G401 (cell line): ENCODE results near the gene SCRN1. TPM values are rescaled to one million over a fixed set of nuclear protein-coding genes. Genes with fewer than 3 reads are reported as not detected.
A peak's percentile ranks its signal among the peaks of the same experiment; 100 is the strongest.
"Not testable (repeated sequence)": the region's sequence is repeated elsewhere in the genome, so short reads cannot be mapped to it uniquely, and the experiment has no call there.

ENCODE experiments used
- DNase-seq: peaks from one replicate; pipeline ENCODE4 v3.0.0-alpha.2; 2015; ENCODE audit warnings: low spot score
- in situ Hi-C: cut with HindIII; loops from 2 replicates; pipeline ENCODE4 v1.10.0; 2016; ENCODE audit warnings: low sequenced_read_pairs, mixed read lengths
- total RNA-seq: library from RNA; depleted of rRNA; stranded (reverse); fragments of >200 nt; shearing (Covaris generic); gene quantifications from 2 replicates; pipeline ENCODE4 v1.2.3, GENCODE V29; 2014

Gene SCRN1
- total RNA-seq, 1 experiment from 2014 or later, result 101 TPM

DNA sequence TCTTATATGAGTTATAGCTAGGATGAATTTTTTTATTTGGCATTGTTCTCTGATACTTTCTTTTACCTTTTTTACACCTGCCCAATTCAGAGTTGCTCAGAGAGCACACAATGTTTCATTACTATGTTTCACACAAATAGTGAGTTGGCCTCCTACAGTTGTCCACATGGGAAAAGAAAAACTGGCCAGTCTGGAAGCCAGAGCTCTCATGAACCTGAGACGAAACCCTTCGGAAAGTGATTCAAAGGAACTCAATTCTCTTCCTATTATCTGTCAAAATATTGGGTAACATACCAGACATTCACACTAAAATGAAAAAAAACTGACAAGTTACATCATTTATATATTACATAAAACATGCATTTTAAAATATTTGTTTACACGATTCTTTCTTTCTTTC lies 15.3 kb downstream of the SCRN1 start:
- in situ Hi-C loops, result no loop called here
- DNase-seq, result peak; percentile 69

DNA sequence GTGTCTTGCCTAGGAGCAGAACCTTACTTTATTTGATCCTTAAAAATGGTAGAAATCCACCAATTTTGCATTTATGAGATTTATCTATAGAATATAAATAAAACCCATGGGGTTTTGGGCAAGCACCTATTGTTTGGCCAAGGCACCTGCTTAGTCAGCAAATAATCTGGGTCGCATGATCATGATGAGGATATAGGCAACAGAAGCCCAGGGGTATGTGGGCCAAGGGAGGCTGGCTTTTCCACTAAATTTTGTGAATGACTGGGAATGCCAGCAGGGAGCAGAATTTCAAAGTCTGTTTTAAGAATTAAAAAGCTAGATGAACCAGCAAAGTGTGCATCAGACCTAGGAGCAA lies 17.3 kb downstream of the SCRN1 start:
- in situ Hi-C loops, result no loop called here
- no peak for DNase-seq

DNA sequence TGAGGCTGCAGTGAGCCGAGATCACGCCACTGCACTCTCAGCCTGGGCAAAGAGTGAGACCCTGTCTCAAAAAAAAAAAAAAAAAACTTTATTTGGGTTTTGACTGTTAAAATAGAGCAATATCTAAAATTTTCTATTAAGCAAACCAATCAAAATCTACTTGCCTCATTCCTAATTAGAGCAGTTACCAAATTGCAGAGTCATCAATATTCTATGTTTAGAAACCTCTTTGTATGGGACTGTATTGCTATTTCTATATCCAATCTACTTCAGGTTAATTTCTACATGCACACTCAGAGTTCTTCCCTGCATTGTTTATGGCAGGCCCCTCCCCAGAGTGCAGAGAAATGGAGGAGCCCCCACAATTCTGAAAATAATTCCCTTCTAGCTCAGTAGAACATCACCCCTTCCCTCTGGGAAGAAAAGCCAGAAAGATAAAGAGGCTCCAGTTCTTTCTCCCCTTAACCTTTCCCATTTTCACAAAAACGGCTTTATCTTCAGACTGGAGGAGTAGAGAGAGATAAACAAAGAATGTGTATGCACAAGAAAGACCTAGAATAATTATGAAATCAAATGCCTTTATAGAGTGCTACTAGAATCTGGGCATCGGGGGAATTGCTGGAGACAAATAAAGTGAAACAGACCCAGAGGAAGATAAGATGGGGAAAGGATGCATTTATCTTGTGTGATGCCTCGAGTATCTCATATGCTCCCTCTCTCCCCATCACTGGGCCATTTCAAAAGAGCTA lies 17.9 kb downstream of the SCRN1 start:
- in situ Hi-C loops, result no loop called here

DNA sequence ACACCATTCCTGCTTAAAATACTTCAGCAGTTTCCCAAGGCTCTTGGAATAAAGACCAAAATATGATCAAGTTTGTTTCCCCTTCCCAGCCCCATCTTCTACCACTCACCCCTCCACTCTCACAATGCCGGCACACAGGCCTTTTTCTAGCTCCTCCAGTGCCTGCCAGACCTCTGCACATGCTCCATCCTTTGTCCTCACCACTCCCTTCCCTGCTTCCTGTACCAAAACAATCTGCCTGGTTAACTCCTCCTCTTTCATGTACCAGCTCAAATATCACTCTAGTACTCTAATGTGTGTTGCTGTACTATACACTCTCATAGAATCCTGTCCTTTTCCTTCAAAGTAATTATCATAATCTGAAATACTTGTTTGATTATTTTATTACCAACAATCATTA lies 19.4 kb downstream of the SCRN1 start:
- peak; percentile 66 for DNase-seq
- in situ Hi-C loops, result no loop called here

More for the DNA sequence above, 17.9 kb downstream of the SCRN1 start:
- DNase-seq, result no peak

DNA sequence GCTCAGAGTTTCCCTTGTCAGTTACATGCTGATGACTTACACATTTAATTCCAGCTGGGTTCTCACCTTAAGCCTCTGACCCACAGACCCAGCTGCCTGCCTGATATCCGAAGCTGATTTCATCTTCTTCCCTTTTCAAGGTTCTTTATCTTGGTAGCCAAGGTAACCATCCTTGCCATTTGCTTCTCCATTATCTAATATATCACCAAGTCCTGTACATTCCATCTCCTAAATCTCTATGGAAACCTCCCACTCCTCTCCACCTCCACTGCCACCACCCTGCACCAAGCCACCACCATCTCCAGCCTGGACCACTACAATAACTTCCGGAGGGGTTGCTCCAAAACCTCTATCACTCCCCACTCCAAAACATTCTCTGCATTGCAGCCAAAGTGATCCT lies 19.9 kb downstream of the SCRN1 start:
- in situ Hi-C loops, result no loop called here

DNA sequence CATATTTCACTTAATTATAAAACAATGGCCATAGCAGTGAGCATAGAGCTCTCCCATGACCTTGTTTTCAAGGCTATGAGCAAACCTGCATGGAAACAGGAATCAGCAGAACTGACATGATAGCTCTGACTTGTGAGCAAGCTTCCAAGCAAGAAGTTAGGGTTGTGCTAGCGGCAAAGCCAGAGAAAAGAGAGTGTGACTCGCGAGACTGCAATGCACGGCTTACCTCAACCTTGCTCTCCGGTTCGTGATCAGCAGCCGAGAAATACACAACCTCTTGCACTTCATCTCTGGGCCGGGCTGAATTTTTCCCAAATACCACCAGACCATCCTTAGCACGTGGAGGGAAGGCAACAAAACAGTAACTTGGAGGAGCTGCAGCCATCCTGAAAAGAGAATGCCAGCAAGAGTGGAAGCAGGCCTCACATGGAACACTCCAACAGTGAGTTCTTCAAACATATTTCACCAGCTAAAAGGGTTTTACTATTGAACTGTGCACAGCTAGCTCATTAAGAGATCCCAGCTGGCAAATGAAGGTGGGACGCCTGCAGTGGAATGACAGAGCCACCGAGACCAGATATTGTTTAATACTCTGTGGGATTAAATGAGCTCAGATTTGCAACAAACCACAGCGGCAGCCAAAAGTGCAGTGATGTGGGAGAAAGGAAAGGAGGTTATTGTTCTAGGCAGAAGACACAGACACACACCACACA lies 20.8 kb downstream of the SCRN1 start:
- in situ Hi-C loops, result no loop called here
- peak; percentile 90 for DNase-seq

More for the DNA sequence above, 19.9 kb downstream of the SCRN1 start:
- no peak for DNase-seq

DNA sequence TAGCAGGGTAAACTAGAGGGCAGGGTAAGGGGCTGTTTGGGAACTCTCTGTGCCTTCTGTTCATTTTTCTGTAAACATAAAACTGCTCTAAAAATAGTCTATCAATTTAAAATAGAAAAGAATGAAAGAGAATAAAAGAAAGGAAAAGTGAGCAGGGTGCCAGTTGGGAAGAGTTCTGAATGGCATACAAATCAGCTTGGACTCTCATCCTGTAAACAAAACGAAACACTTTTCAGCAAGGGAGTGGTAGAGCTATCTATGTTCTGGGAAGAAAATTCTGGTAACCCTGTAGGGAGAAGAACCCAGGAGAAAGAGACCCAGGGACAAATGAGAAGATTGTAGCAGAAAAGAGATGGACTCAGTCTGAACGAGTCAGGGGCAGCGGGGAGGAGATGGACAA lies 24.6 kb downstream of the SCRN1 start:
- no peak for DNase-seq
- in situ Hi-C loops, result no loop called here

DNA sequence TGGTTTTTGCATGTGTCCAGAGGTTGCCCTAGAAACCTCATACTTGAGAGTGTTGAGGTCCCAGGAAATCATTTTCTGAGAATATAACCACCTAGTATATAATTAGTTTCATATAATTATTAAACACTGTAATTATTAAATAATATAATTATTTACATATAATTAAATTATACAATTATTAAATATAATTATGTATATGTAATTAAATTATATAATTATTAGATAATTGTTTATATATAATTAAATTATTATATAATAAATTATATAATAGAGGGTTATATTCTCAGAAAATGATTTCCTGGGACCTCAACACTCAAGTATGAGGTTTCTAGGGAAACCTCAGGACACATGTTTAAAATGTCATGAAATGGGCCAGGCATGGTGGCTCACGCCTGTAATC lies 27.6 kb downstream of the SCRN1 start:
- in situ Hi-C loops, result no loop called here
- DNase-seq, result no peak

DNA sequence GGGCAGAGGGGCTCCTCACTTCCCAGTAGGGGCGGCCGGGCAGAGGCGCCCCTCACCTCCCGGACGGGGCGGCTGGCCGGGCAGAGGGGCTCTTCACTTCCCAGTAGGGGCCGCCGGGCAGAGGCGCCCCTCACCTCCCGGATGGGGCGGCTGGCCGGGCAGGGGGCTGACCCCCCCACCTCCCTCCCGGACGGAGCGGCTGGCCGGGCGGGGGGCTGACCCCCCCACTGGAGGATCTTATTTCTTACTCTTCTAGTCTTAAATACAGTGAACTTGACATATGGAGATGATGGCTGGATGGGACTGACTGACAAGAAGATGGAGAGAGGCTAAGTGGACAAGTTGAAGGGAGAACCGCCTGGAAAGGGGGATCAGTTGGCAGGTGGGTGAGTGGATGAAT lies 28.0 kb downstream of the SCRN1 start:
- in situ Hi-C loops, DNase-seq: not testable (repeated sequence)

DNA sequence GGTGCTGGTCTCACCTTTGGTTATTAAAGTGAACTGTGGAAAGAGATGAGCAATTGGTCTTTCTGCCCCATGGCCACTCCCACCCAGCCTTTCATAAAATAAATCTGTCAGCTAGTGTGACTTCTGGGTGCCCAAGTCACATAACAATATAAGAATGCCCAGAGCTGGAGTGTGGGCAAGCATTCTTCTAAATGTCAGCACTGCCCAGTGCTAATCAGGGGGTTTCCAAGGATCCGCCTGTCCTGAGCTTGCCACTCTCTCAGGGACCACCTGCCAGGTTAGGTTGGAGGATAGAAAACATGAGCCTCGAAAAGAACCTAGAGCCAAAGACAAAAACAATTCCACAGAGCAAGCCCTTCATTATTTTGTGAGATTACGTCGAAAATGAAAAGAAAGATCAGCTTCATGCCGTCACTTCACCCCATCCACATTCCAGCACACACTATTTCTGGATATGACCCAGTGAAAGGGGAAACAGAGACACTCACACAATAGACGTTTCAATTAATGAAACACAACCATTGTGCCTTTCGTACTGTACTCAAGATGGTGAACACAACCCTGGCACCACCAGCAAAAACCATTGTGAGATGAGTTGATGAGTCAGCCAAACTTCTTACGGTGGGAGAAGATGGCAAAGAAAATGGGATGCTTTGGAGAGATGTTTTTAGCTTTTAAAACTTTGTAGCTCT lies 30.8 kb downstream of the SCRN1 start:
- in situ Hi-C loops, result no loop called here
- DNase-seq, result no peak

DNA sequence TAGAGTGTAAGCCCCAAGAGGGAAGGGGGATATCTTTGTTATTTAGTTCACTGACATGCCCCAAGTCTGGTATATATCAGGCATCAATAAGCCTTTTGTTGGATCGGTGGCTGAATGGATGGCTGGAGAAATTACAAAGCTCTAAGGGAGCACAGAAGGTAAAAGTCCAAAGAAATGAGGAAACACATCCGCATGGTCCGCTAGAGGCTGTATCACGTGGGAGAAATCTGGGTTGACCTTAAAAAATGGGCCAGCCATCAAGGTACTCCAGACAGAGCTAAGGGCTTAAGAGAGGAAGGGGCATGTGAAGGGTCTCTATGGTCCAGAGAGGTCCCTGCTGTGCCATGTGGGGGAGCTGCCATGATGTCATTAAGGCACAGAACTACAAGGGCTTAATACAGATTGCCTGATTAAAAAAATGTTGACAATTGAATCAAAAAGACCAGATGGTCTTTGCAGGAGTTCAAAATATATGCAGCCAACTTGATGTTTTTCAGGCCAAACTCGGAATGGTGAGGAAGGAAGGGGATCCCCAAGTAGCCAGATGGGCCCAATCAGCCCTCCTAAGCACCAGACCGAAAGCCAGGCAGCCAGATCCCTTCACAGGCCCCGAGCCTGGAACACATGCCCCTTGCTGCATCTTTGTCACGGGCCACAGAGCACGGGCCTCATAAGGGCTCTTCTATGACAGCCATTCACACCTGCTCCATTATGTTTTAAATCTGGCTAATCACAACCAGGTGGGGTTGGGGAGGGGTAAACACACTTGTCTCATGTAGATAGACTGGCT lies 31.9 kb downstream of the SCRN1 start:
- DNase-seq, result peak; percentile 99
- in situ Hi-C loops, result no loop called here

DNA sequence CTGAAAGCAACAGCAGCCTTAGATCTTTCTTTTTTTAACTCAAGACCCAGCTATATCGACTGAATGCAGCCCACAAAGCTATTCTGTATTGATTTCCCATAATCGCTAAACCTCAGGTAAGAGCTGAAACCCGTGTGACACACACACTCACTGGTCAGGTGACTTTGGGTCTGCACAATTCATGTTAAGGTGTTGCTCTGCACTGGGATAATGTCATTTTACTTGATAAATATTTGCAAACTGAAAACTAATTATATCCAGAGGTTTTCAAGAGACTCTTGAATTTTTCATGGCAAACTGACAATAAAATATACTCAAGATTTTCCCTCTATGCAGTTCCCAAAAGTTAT lies 33.1 kb downstream of the SCRN1 start:
- DNase-seq, result no peak
- in situ Hi-C loops, result no loop called here

DNA sequence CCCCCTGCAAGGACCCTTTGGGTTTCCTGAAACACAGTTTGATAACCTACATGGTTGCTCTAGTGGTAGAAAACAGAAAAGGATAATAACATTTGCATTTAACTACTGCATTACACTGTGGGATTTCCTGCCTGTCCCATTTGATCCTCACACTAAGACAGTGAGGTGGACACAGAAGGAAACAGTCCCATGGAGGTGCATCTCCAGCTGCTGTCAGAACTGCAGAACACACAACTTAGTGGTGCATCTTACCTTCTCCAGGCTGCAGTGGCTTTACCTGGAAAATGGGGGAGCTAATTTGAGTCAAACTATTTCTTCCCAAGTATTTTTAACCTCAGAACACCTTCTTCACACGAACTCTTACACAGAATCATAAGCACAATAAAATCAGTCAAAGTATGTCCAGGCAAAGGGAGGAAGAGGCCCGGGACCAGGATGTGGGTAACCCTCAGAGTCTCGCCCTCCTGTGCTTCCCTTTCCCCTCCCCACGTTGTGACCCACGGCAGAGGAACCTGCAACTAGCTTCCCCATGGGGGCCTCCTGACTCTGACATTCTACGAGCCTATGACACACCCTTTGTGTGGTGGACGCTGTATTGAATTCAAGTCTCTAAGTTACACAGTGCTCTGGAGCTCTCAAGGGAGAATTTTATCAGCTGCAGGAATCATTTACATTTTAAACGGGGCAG lies 33.7 kb downstream of the SCRN1 start:
- in situ Hi-C loops, result no loop called here
- no peak for DNase-seq

DNA sequence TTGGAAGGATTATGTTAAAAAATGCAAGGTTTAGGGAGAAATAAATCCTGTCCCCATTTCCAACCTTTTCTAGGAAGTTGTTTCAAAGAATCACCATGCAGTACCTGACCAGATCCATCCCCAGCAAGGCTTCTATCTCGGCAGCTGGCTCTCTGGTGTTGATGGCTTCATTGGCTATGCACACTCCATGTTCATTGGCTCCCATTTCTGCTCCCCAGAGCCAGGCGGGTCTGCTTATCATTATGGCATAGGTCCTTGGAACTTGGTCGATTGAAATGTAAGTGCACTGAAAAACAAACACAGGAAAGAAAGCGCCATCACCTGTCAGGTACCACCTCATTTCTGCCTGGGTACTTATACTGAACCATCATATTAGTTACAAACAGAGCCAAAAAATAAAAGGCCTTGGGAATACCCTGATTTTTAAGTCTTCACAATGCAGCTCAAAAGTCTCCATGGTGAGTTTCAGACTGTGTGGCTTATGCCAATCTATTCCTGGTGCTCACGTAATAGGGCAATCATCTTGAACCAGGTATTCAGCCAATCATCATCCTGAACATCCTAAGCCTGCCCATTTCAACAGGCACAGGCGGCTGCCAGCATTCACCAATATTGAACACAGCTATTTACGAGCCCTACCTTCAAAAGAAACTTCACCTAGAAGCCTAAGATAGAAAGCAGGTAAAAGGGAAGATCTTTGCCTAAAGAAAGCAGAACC lies 34.4 kb downstream of the SCRN1 start:
- in situ Hi-C loops, result no loop called here
- DNase-seq, result peak; percentile 72

DNA sequence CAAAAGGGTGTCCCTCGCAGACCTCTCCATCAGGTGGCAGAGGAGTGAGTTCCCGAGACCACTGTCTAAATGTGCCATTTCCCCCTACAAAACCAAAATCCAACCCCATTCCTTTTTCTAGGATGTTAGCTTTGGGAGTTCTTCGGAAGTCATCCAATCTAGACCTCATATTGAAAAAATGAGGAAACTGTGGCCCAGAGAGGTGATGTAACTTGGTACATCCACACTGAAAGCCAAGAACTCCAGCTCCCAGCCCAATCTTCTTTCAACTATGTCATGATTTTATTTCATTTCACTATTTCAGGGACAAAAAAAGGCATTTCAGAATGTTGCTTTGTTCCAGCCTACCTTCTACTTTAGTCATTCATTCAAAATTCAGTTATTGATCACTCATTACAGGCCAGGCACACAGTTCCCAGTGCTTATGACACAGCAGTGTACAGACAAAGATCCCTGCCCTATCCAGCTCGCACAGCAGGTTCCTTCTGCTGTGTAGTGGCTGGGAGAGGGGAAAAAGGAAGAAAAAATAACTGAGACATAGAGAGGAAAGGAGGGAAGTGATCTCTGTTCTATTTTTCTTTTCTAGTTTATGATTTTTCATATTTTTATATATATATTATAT lies 35.8 kb downstream of the SCRN1 start:
- DNase-seq, result peak; percentile 33
- in situ Hi-C loops, result no loop called here

DNA sequence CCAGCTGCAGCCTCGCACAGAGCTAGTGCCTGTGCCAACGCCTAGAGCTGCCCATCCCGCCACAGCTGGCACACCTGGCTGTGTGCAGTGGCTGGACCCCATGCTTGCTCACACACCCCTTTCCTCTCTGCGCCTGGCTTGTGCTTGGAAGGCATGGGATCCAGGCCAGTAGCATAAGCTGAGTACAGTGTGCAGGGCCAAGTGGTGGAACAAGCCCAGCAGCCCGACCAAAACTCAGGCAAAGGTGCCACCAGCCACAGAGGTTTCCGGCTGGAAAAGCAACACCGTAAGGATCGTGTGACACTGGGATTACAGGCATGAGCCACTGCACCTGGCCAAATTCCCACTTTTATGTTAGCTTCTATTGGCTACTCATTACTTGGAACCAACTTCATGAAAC lies 38.4 kb downstream of the SCRN1 start:
- in situ Hi-C loops, result no loop called here
- DNase-seq, result peak; percentile 72

DNA sequence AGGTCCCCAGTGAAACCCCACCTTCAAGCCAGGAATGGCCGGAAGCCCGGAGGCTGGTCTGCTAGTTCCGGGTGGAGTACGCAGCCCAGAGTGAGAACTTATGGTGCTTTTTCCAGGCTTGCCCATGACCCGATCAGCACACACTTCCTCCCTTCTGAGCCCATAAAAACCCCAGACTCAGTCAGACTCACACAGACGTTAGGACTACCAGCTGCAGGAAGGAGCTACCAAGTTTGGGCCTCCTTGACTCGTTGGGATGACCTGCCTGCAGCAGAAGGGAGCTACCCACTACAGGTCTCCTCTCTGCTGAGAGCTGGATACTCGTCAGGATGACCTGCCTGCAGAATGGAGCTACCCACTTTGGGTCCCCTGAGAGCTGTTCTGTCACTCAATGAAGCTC lies 39.1 kb downstream of the SCRN1 start:
- in situ Hi-C loops, result no loop called here

DNA sequence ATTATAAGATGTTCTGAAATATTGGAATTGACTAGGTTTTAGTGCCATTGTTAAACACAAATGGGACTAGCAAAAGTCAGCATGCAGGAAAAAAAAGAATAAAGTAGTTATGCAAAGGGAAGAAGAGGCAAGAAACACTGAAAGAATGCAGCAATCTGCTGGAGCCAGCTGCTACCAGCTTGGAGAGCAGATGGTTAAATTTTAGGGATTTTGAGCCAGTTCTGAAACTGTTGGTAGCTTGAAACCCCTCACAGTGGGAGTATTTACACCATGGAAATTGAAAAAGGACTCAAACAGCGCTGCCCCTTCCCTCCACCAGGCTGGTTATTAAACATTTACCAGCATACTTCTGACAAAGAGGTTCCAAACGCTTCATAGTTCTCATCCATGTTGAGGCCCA lies 41.0 kb downstream of the SCRN1 start:
- in situ Hi-C loops, result no loop called here
- DNase-seq, result no peak

More for the DNA sequence above, 39.1 kb downstream of the SCRN1 start:
- no peak for DNase-seq
